Breast epithelium (tissue), 3 donors: ENCODE data around the gene NPTXR.

ENCODE experiments used
- POLR2A ChIP-seq: fragments of 450-650 bp; IDR thresholded peaks from one replicate; pipeline ENCODE4 v1.6.1; 2016; ENCODE audit warnings: antibody characterized with exemption, mild to moderate bottlenecking, moderate library complexity
- POLR2AphosphoS5 ChIP-seq, 3 donors: sonication (generic); formaldehyde crosslinking; IDR thresholded peaks; one replicate each; pipeline ENCODE4 v1.6.1; 2017; ENCODE audit warnings: antibody characterized with exemption in 3 of 3

DNA sequence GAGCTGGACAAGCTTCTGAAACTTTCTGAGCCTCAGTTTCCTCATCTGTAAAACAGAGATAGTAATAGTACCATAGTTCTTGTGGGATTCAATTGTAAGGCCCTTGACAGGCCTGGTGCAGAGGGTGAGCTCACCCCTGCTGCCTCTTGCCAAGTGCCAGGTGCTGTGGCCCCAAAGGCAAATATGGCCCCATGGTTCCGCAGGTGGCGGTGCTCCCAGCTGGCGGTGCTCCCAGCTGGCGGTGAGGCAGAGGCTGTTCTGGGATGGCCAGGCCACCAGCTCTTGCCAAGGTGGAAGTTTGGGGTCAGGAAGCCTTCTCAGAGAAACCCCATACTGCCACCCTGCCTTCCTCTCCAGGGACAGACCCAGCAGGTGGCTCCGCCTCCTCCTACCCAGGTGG, 8.8 kb downstream of the NPTXR start:
- TF ChIP-seq POLR2A (no peak), POLR2AphosphoS5 (IDR thresholded peaks at IDR 0.05) (no peak)
